SU-DHL-6 (cell line): ENCODE results near the gene PROK1.
"Not testable (repeated sequence)": the region's sequence is repeated elsewhere in the genome, so short reads cannot be mapped to it uniquely, and the experiment has no call there.

Experiments used
- H2AFZ ChIP-seq: fragments of 200-600 bp; sonication (generic); 2 replicates; pipeline ENCODE4 v1.6.1; 2014; ENCODE audit warnings: low read depth, mild to moderate bottlenecking, moderate library complexity, mixed read lengths, antibody characterized with exemption, low read length; ENCODE audit not compliant: severe bottlenecking
- H3F3A ChIP-seq: fragments of 200-600 bp; shearing (Covaris generic); 2 replicates; pipeline ENCODE4 v1.6.0; 2016; ENCODE audit warnings: antibody characterized with exemption, mild to moderate bottlenecking; ENCODE audit not compliant: insufficient read depth
- H3K27ac ChIP-seq: fragments of 200-600 bp; sonication (generic); 2 replicates; pipeline ENCODE4 v1.5.1; 2016; ENCODE audit warnings: low read depth, mild to moderate bottlenecking, low read length, moderate library complexity, mixed read lengths
- H3K27me3 ChIP-seq: fragments of 200-600 bp; sonication (generic), shearing (Covaris generic); 2 replicates; pipeline ENCODE4 v1.6.0; 2014; ENCODE audit warnings: mild to moderate bottlenecking, low read length
- H3K36me3 ChIP-seq: fragments of 200-600 bp; sonication (generic); 2 replicates; pipeline ENCODE4 v1.6.1; 2014; ENCODE audit warnings: mild to moderate bottlenecking, low read length, mixed read lengths
- H3K4me2 ChIP-seq: fragments of 300-600, 200-600 bp; shearing (Covaris generic), sonication (generic); 2 replicates; pipeline ENCODE4 v1.6.0; 2014; ENCODE audit warnings: low read length, low read depth, mild to moderate bottlenecking; ENCODE audit not compliant: poor library complexity, severe bottlenecking
- H3K4me3 ChIP-seq: fragments of 200-600 bp; sonication (generic); 2 replicates; pipeline ENCODE4 v1.5.1; 2014; ENCODE audit warnings: antibody characterized with exemption, low read length, mild to moderate bottlenecking, mixed read lengths; ENCODE audit not compliant: insufficient read depth, poor library complexity, severe bottlenecking
- H3K79me2 ChIP-seq: fragments of 200-600 bp; sonication (generic); 2 replicates; pipeline ENCODE4 v1.6.1; 2014; ENCODE audit warnings: mild to moderate bottlenecking, low read length, moderate library complexity; ENCODE audit not compliant: insufficient read depth
- H3K9ac ChIP-seq: fragments of 200-600 bp; sonication (generic); 2 replicates; pipeline ENCODE4 v1.7.0; 2014; ENCODE audit warnings: mild to moderate bottlenecking, low read length
- H3K9me2 ChIP-seq: fragments of 200-600 bp; sonication (generic); replicated peaks from 2 replicates; pipeline ENCODE4 v1.6.1; 2014; ENCODE audit warnings: low read length; ENCODE audit not compliant: insufficient read depth
- H3K9me3 ChIP-seq: fragments of 200-600 bp; sonication (generic); 2 replicates; pipeline ENCODE4 v1.6.1; 2014; ENCODE audit warnings: low read length, mixed read lengths; ENCODE audit not compliant: insufficient read depth
- H4K20me1 ChIP-seq: fragments of 200-600 bp; sonication (generic); 2 replicates; pipeline ENCODE4 v1.6.1; 2014; ENCODE audit warnings: low read depth, mild to moderate bottlenecking, antibody characterized with exemption, low read length, moderate library complexity, mixed read lengths
- EZH2phosphoT487 ChIP-seq: fragments of 200-600 bp; sonication (generic), shearing (Covaris generic); conservative IDR thresholded peaks from 2 replicates; pipeline ENCODE4 v1.6.1; 2018; ENCODE audit warnings: mild to moderate bottlenecking, antibody characterized with exemption, low read length, moderate library complexity, mixed read lengths
- TF ChIP-seq, protein P1 (sequence below): fragments of 200-600 bp; sonication (generic); IDR thresholded peaks from one replicate; pipeline ENCODE4 v1.5.1; 2017; ENCODE audit warnings: antibody characterized with exemption, mild to moderate bottlenecking, low read length, moderate library complexity; ENCODE audit not compliant: insufficient read depth, poor library complexity, severe bottlenecking

Gene PROK1

DNA sequence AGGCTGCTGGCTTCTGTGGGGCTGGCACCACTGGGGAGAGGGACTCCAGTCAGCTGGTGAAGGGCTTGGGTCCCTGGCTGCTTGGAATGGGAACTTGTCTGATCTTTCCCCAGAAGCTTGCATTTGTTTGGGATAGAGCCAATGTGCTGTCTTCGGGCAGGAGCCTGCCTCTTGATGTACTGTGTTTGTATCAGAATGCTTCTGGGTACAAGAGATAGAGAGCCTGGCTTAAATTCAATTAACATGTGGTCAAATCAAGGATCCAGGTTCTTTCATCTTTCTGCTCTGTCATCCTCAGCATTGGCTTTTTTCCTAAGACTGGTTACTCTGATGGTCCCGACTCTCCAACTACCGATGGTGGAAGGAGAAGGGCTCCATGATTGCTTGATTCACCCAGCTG is 16.0 kb upstream of the PROK1 start:
- no peak overlapping the region for H3K9ac ChIP-seq
- H3K79me2 ChIP-seq: no peaks in the 10 kb centered on the region
- H3K9me2 ChIP-seq: no peaks in the 10 kb centered on the region
- H3K27me3 ChIP-seq: no peaks in the 10 kb centered on the region
- TF ChIP-seq EZH2phosphoT487: no peak
- TF ChIP-seq, protein P1, sequence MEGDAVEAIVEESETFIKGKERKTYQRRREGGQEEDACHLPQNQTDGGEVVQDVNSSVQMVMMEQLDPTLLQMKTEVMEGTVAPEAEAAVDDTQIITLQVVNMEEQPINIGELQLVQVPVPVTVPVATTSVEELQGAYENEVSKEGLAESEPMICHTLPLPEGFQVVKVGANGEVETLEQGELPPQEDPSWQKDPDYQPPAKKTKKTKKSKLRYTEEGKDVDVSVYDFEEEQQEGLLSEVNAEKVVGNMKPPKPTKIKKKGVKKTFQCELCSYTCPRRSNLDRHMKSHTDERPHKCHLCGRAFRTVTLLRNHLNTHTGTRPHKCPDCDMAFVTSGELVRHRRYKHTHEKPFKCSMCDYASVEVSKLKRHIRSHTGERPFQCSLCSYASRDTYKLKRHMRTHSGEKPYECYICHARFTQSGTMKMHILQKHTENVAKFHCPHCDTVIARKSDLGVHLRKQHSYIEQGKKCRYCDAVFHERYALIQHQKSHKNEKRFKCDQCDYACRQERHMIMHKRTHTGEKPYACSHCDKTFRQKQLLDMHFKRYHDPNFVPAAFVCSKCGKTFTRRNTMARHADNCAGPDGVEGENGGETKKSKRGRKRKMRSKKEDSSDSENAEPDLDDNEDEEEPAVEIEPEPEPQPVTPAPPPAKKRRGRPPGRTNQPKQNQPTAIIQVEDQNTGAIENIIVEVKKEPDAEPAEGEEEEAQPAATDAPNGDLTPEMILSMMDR: no peak
- no peak overlapping the region for H3K4me3 ChIP-seq
- H3K27ac ChIP-seq: no peak overlapping the region
- no peaks in the 10 kb centered on the region for H3K9me3 ChIP-seq
- no peaks in the 10 kb centered on the region for H3F3A ChIP-seq
- H4K20me1 ChIP-seq: no peaks in the 10 kb centered on the region
- no peak overlapping the region for H3K4me2 ChIP-seq
- no peaks in the 10 kb centered on the region for H3K36me3 ChIP-seq
- H2AFZ ChIP-seq: no peak overlapping the region

DNA sequence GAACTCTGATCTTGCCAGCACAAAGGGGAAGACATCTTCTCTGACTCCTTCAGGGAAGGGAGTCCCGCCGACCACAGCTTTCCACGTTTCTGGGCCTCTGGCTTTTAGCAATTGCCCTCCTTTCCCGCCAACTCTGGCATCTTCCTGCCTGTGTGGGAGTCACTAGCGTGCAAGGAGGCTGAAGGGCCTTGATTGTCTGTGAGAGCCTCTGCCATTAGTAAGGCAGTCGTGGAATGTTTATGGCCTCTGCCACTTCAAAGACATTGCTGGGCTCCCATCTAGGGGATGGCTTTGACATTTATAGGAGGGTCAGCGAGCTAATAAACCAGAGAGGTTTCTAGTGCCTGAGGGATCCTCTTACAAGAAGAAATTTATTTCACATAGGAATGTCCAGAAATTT is 14.3 kb upstream of the PROK1 start:
- Histone ChIP-seq H3K36me3 (no peaks in the 10 kb centered on the region), H2AFZ (no peak overlapping the region), H3K9ac (no peak overlapping the region), H4K20me1 (no peaks in the 10 kb centered on the region), H3K27me3 (no peaks in the 10 kb centered on the region), H3K79me2 (no peaks in the 10 kb centered on the region), H3K4me3 (no peak overlapping the region), H3K9me3 (no peaks in the 10 kb centered on the region), H3K27ac (no peak overlapping the region), H3K4me2 (no peak overlapping the region), H3K9me2 (no peaks in the 10 kb centered on the region), H3F3A (no peaks in the 10 kb centered on the region)
- no peak for TF ChIP-seq EZH2phosphoT487
- TF ChIP-seq, protein P1: no peak

DNA sequence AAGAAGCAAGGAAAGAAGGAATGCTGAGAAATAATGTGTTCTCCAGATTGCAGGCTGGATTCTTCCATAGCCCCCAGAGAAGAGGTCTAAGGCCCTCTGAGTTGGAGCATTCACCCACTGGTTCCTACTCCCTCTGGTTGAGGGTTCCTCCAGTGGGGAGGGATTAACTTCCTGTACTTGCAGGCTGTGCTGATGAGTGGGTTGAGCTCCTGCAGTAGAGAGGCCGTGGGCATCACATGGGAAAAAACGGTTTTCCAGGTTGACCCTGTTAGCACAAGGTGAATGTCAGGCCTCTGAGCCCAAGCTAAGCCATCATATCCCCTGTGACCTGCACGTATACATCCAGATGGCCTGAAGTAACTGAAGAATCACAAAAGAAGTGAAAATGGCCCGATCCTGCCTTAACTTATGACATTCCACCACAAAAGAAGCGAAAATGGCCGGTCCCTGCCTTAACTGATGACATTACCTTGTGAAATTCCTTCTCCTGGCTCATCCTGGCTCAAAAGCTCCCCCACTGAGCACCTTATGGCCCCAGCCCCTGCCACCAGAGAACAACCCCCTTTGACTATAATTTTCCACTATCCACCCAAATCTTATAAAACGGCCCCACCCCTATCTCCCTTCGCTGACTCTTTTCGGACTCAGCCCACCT is 13.2 kb upstream of the PROK1 start:
- not testable (repeated sequence) for H3K4me3 ChIP-seq, H3K9me3 ChIP-seq, H3K79me2 ChIP-seq, H3K36me3 ChIP-seq, H3K27ac ChIP-seq, H3K9me2 ChIP-seq, H2AFZ ChIP-seq, H3K4me2 ChIP-seq, H4K20me1 ChIP-seq, H3K9ac ChIP-seq, H3F3A ChIP-seq, H3K27me3 ChIP-seq

DNA sequence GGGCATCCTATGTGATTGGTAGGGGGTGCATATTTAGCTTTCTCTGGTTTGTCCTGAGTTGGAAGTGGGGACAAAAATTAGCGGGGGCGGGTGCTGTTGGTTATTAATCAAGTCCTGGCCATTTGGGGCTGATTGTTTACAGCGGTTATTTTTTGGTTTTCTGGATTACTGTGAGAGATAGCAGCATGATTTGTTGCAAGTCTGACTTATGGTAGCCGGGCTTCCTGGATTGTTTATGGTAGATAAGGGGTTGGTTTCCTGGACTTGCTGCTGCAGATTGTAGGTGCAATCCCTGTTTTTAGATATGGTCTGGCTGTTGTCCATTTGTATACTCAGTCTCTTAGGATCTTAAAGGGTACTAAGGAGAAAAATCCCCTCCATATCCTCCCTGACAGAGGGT is 12.1 kb upstream of the PROK1 start:
- Histone ChIP-seq H3K4me2 (no peak overlapping the region), H3K4me3 (no peak overlapping the region), H3F3A (no peaks in the 10 kb centered on the region), H3K9ac (no peak overlapping the region), H3K9me2 (no peaks in the 10 kb centered on the region), H3K36me3 (no peaks in the 10 kb centered on the region), H3K79me2 (no peaks in the 10 kb centered on the region), H2AFZ (no peak overlapping the region), H4K20me1 (no peaks in the 10 kb centered on the region), H3K9me3 (no peaks in the 10 kb centered on the region), H3K27ac (no peak overlapping the region), H3K27me3 (no peaks in the 10 kb centered on the region)
- TF ChIP-seq, protein P1: no peak
- TF ChIP-seq EZH2phosphoT487: no peak

DNA sequence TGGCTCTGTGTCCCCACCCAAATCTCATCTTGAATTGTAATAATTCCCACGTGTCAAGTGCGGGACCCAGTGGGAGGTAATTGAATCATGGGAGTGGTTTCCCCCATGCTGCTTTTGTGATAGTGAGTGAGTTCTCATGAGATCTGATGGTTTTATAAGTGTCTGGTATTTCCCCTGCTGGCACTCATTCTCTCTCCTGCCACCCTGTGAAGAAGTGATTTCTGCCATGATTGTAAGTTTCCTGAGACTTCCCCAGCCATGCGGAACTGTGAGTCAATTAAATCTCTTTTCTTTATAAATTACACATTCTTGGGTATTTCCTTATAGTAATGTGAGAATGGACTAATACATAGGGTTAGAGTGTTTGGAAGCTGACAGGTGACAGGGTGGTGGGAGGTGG is 11.1 kb upstream of the PROK1 start:
- H3K4me2 ChIP-seq, H3K9me3 ChIP-seq, H4K20me1 ChIP-seq, H3K79me2 ChIP-seq, H3K27ac ChIP-seq, H3K27me3 ChIP-seq, H2AFZ ChIP-seq, H3K9ac ChIP-seq, H3K4me3 ChIP-seq, H3K9me2 ChIP-seq, H3F3A ChIP-seq, H3K36me3 ChIP-seq: not testable (repeated sequence)
